CD4-positive, CD25-positive, alpha-beta regulatory T cell (primary cell): ENCODE data around the gene YTHDC2. TPM values are rescaled to one million over a fixed set of nuclear protein-coding genes. Genes with fewer than 3 reads are reported as not detected.
"Not testable (repeated sequence)": the region's sequence is repeated elsewhere in the genome, so short reads cannot be mapped to it uniquely, and the experiment has no call there.

Experiments
- ATAC-seq, 2 donors: fragments of 150-1000 bp; cut with Tn5 transposase; one replicate each; pipeline ENCODE4 v1.10.0; 2021; ENCODE audit warnings: low read depth in 2 of 2, moderate number of reproducible peaks in 2 of 2, moderate library complexity in 1 of 2
- DNase-seq, 3 donors: peaks; one replicate each; pipeline versions ENCODE4 v3.0.0 to v3.0.0-alpha.2; 2012 to 2022; ENCODE audit warnings: mixed read lengths in 1 of 3
- H3K27ac ChIP-seq: one replicate; pipeline ENCODE4 v1.7.0; 2013; ENCODE audit warnings: mild to moderate bottlenecking, low read length; ENCODE audit not compliant: insufficient read depth, poor library complexity, severe bottlenecking
- H3K27me3 ChIP-seq: one replicate; pipeline ENCODE4 v1.7.0; 2013; ENCODE audit warnings: low read length; ENCODE audit not compliant: control insufficient read depth, insufficient read depth
- H3K36me3 ChIP-seq: one replicate; pipeline ENCODE4 v1.7.0; 2013; ENCODE audit warnings: mild to moderate bottlenecking, low read length, moderate library complexity; ENCODE audit not compliant: control insufficient read depth, insufficient read depth
- H3K4me1 ChIP-seq: 2 replicates; pipeline ENCODE4 v1.7.0; 2013; ENCODE audit warnings: mild to moderate bottlenecking, low read length; ENCODE audit not compliant: insufficient read depth, control insufficient read depth, poor library complexity, severe bottlenecking
- H3K4me3 ChIP-seq: one replicate; pipeline ENCODE4 v1.7.0; 2013; ENCODE audit warnings: low read depth, mild to moderate bottlenecking, low read length, moderate library complexity
- H3K9me3 ChIP-seq, 2 experiments: 1 replicate in 1 of 2; 2 replicates in 1 of 2; pipeline ENCODE4 v1.7.0; 2013; ENCODE audit warnings: low read length in 2 of 2, mild to moderate bottlenecking in 1 of 2, moderate library complexity in 1 of 2; ENCODE audit not compliant: control insufficient read depth in 2 of 2
- H3K27ac Mint-ChIP-seq, 3 donors: one replicate each; pipeline ENCODE4 v1.8.0; 2020 to 2022; ENCODE audit warnings: mild to moderate bottlenecking in 3 of 3, mixed read lengths in 3 of 3, moderate library complexity in 2 of 3
- H3K27me3 Mint-ChIP-seq: one replicate; pipeline ENCODE4 v1.8.0; 2022; ENCODE audit warnings: mild to moderate bottlenecking, mixed read lengths
- H3K36me3 Mint-ChIP-seq: one replicate; pipeline ENCODE4 v1.8.0; 2020; ENCODE audit warnings: mixed read lengths
- H3K4me1 Mint-ChIP-seq, 4 donors: one replicate each; pipeline ENCODE4 v1.8.0; 2020 to 2022; ENCODE audit warnings: mixed read lengths in 4 of 4, mild to moderate bottlenecking in 1 of 4
- H3K4me3 Mint-ChIP-seq, 4 donors: one replicate each; pipeline ENCODE4 v1.8.0; 2020 to 2022; ENCODE audit warnings: mild to moderate bottlenecking in 4 of 4, mixed read lengths in 4 of 4, moderate library complexity in 3 of 4
- H3K9me3 Mint-ChIP-seq, 7 donors: one replicate each; pipeline ENCODE4 v1.8.0; 2020 to 2022; ENCODE audit warnings: mixed read lengths in 7 of 7, mild to moderate bottlenecking in 3 of 7, moderate library complexity in 2 of 7
- polyA plus RNA-seq, 4 donors: library from polyadenylated mRNA; unstranded; fragments of 300-500 nt; fragmentation: Illumina TruSeq; gene quantifications; one replicate each; pipeline ENCODE4 v1.2.3, GENCODE V29; 2021
- total RNA-seq: library from RNA; stranded (reverse); gene quantifications from one replicate; pipeline ENCODE4 v1.2.3, GENCODE V29; 2022

Gene YTHDC2
- total and polyA plus RNA-seq, 5 donors from 2014 or later: 5.7 to 56.1 (median 10.2) TPM

- no peak for ATAC-seq
- no peak for DNase-seq
- Mint-ChIP-seq H3K9me3 (peaks cover 0 to 12% (median 6%) of the 10 kb centered on the region in 7 donors), H3K36me3 (peaks cover 59% of the 10 kb centered on the region), H3K4me1 (peaks cover 25 to 38% (median 31%) of the 10 kb centered on the region in 4 donors), H3K27ac (peak overlapping the region in 1 of 3 donors; percentile 16), H3K4me3 (no peak overlapping the region), H3K27me3 (no peaks in the 10 kb centered on the region)
- Histone ChIP-seq H3K27ac (no peak overlapping the region), H3K4me3 (no peak overlapping the region), H3K36me3 (peaks cover 55% of the 10 kb centered on the region), H3K4me1 (no peaks in the 10 kb centered on the region), H3K27me3 (no peaks in the 10 kb centered on the region), H3K9me3 (peaks cover 0 to 3% of the 10 kb centered on the region in 2 experiments)
Observed at GRCh38 chr5:113575074-113575473, 61.6 kb downstream of the YTHDC2 start.

GRCh38 chr5:113578091-113578490 is 64.6 kb downstream of the YTHDC2 start:
- H3K27ac ChIP-seq: no peak overlapping the region
- no peaks in the 10 kb centered on the region for H3K27me3 Mint-ChIP-seq
- no peaks in the 10 kb centered on the region for H3K27me3 ChIP-seq
- H3K4me3 ChIP-seq: no peak overlapping the region
- H3K36me3 ChIP-seq: peaks cover 44% of the 10 kb centered on the region
- H3K9me3 ChIP-seq: no peaks in the 10 kb centered on the region
- DNase-seq (no peak), ATAC-seq (no peak)
- H3K4me1 Mint-ChIP-seq: peaks cover 14 to 33% (median 25%) of the 10 kb centered on the region in 4 donors
- no peaks in the 10 kb centered on the region for H3K4me1 ChIP-seq
- peaks cover 0 to 8% (median under 1%) of the 10 kb centered on the region in 7 donors for H3K9me3 Mint-ChIP-seq
- H3K36me3 Mint-ChIP-seq: peaks cover 45% of the 10 kb centered on the region
- H3K27ac Mint-ChIP-seq: no peak overlapping the region
- H3K4me3 Mint-ChIP-seq: no peak overlapping the region

- Histone ChIP-seq H3K36me3 (peaks cover 42% of the 10 kb centered on the region), H3K27ac (no peak overlapping the region), H3K4me1 (no peaks in the 10 kb centered on the region), H3K9me3 (no peaks in the 10 kb centered on the region), H3K27me3 (no peaks in the 10 kb centered on the region), H3K4me3 (no peak overlapping the region)
- H3K27ac Mint-ChIP-seq: no peak overlapping the region
- DNase-seq (no peak), ATAC-seq (no peak)
- peaks cover 0 to 28% (median 17%) of the 10 kb centered on the region in 4 donors for H3K4me1 Mint-ChIP-seq
- no peak overlapping the region for H3K4me3 Mint-ChIP-seq
- no peaks in the 10 kb centered on the region for H3K27me3 Mint-ChIP-seq
- peaks cover 0 to 1% (median 0%) of the 10 kb centered on the region in 7 donors for H3K9me3 Mint-ChIP-seq
- H3K36me3 Mint-ChIP-seq: peaks cover 23% of the 10 kb centered on the region
Observed at GRCh38 chr5:113581388-113581787, 67.9 kb downstream of the YTHDC2 start.

- no peaks in the 10 kb centered on the region for H3K9me3 ChIP-seq
- ATAC-seq: no peak
- peaks cover 14% of the 10 kb centered on the region for H3K36me3 Mint-ChIP-seq
Observed at GRCh38 chr5:113598150-113598549, 84.7 kb downstream of the YTHDC2 start.

GRCh38 chr5:113598926-113599325 is 85.4 kb downstream of the YTHDC2 start:
- no peak for ATAC-seq
- H3K4me1 ChIP-seq: no peaks in the 10 kb centered on the region
- no peak for DNase-seq
- no peaks in the 10 kb centered on the region for H3K27me3 Mint-ChIP-seq
- no peak overlapping the region for H3K27ac ChIP-seq
- H3K27me3 ChIP-seq: no peaks in the 10 kb centered on the region
- H3K4me1 Mint-ChIP-seq: peaks cover 3 to 8% (median 5%) of the 10 kb centered on the region in 4 donors
- peaks cover 3% of the 10 kb centered on the region for H3K36me3 ChIP-seq
- no peak overlapping the region for H3K27ac Mint-ChIP-seq
- no peaks in the 10 kb centered on the region for H3K9me3 ChIP-seq
- no peak overlapping the region for H3K4me3 ChIP-seq
- H3K9me3 Mint-ChIP-seq: no peaks in the 10 kb centered on the region
- H3K4me3 Mint-ChIP-seq: no peak overlapping the region
- H3K36me3 Mint-ChIP-seq: peaks cover 6% of the 10 kb centered on the region

More at GRCh38 chr5:113598150-113598549, 84.7 kb downstream of the YTHDC2 start:
- no peak for DNase-seq
- no peaks in the 10 kb centered on the region for H3K9me3 Mint-ChIP-seq
- peaks cover 3 to 10% (median 6%) of the 10 kb centered on the region in 4 donors for H3K4me1 Mint-ChIP-seq
- Histone ChIP-seq H3K36me3 (peaks cover 11% of the 10 kb centered on the region), H3K4me3 (no peak overlapping the region), H3K4me1 (no peaks in the 10 kb centered on the region), H3K27ac (no peak overlapping the region), H3K27me3 (no peaks in the 10 kb centered on the region)
- no peak overlapping the region for H3K27ac Mint-ChIP-seq
- H3K4me3 Mint-ChIP-seq: no peak overlapping the region
- no peaks in the 10 kb centered on the region for H3K27me3 Mint-ChIP-seq

GRCh38 chr5:113600255-113600905 is 86.9 kb downstream of the YTHDC2 start:
- ATAC-seq (no peak), DNase-seq (no peak)
- Histone ChIP-seq H3K4me3 (no peak overlapping the region), H3K4me1 (no peaks in the 10 kb centered on the region), H3K9me3 (no peaks in the 10 kb centered on the region), H3K27me3 (peaks cover 3% of the 10 kb centered on the region), H3K36me3 (no peaks in the 10 kb centered on the region), H3K27ac (no peak overlapping the region)
- peaks cover 6% of the 10 kb centered on the region for H3K27me3 Mint-ChIP-seq
- no peaks in the 10 kb centered on the region for H3K36me3 Mint-ChIP-seq
- H3K27ac Mint-ChIP-seq: no peak overlapping the region
- H3K4me1 Mint-ChIP-seq: peaks cover 0 to 8% (median 4%) of the 10 kb centered on the region in 4 donors
- H3K9me3 Mint-ChIP-seq: peaks cover 0 to 2% (median 0%) of the 10 kb centered on the region in 7 donors
- H3K4me3 Mint-ChIP-seq: no peak overlapping the region

GRCh38 chr5:113601423-113601822 is 87.9 kb downstream of the YTHDC2 start:
- H3K27me3 Mint-ChIP-seq: peaks cover 17% of the 10 kb centered on the region
- H3K9me3 Mint-ChIP-seq: peaks cover 0 to 2% (median 0%) of the 10 kb centered on the region in 7 donors
- Histone ChIP-seq H3K27ac (no peak overlapping the region), H3K4me3 (no peak overlapping the region), H3K4me1 (no peaks in the 10 kb centered on the region), H3K36me3 (no peaks in the 10 kb centered on the region), H3K27me3 (peaks cover 5% of the 10 kb centered on the region), H3K9me3 (no peaks in the 10 kb centered on the region)
- H3K36me3 Mint-ChIP-seq: no peaks in the 10 kb centered on the region
- H3K4me1 Mint-ChIP-seq: peaks cover 0 to 7% (median 6%) of the 10 kb centered on the region in 4 donors
- no peak for DNase-seq
- peak overlapping the region in 1 of 3 donors; percentile 16 for H3K27ac Mint-ChIP-seq
- no peak for ATAC-seq
- H3K4me3 Mint-ChIP-seq: no peak overlapping the region

GRCh38 chr5:113603246-113603645 is 89.8 kb downstream of the YTHDC2 start:
- Mint-ChIP-seq H3K4me1 (peaks cover 0 to 10% (median 8%) of the 10 kb centered on the region in 4 donors), H3K27me3 (peaks cover 29% of the 10 kb centered on the region)
- not testable (repeated sequence) for H3K4me1 ChIP-seq, H3K9me3 Mint-ChIP-seq, H3K9me3 ChIP-seq, H3K4me3 ChIP-seq, H3K36me3 Mint-ChIP-seq, DNase-seq, H3K27ac ChIP-seq, H3K36me3 ChIP-seq, H3K27ac Mint-ChIP-seq, H3K4me3 Mint-ChIP-seq, ATAC-seq, H3K27me3 ChIP-seq
